NB4 (cell line): ENCODE results near the gene YTHDF2.

Experiments
- MYC ChIP-seq: IDR thresholded peaks from 2 replicates; pipeline ENCODE4 v1.6.1; 2011; ENCODE audit warnings: low read depth, low read length
- POLR2A ChIP-seq: IDR thresholded peaks from 2 replicates; pipeline ENCODE4 v1.6.1; 2011; ENCODE audit warnings: mild to moderate bottlenecking; ENCODE audit not compliant: insufficient read length; ENCODE audit errors: extremely low read depth
- TF ChIP-seq, protein P1 (sequence below): IDR thresholded peaks from one replicate; pipeline ENCODE4 v1.5.1; 2012; ENCODE audit warnings: low read depth, low read length

DNA sequence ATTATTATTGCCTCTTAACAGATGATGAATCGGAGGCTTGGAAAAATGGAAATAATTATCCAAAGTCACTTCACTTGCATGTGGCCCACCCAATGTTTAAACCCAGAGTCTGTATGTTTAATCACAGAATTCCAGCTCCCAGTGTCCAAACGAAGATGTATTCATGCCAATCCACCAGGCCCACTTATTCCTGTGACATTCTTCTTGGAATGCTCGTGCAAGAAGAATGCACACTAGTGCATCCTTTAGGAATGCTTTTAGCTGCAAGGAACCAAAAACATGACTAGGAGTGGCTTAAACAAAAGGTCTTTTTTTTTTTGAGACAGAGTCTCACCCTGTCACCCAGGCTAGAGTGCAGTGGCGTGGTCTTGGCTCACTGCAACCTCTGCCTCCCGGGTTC, 66.3 kb downstream of the YTHDF2 start:
- TF ChIP-seq, protein P1, sequence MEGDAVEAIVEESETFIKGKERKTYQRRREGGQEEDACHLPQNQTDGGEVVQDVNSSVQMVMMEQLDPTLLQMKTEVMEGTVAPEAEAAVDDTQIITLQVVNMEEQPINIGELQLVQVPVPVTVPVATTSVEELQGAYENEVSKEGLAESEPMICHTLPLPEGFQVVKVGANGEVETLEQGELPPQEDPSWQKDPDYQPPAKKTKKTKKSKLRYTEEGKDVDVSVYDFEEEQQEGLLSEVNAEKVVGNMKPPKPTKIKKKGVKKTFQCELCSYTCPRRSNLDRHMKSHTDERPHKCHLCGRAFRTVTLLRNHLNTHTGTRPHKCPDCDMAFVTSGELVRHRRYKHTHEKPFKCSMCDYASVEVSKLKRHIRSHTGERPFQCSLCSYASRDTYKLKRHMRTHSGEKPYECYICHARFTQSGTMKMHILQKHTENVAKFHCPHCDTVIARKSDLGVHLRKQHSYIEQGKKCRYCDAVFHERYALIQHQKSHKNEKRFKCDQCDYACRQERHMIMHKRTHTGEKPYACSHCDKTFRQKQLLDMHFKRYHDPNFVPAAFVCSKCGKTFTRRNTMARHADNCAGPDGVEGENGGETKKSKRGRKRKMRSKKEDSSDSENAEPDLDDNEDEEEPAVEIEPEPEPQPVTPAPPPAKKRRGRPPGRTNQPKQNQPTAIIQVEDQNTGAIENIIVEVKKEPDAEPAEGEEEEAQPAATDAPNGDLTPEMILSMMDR, result no peak
- no peak for TF ChIP-seq MYC
- no peak for TF ChIP-seq POLR2A
